GM19239 (cell line): ENCODE measurements around the gene RNF44.
"Not testable (repeated sequence)": the region's sequence is repeated elsewhere in the genome, so short reads cannot be mapped to it uniquely, and the experiment has no call there.

ENCODE experiments used
- DNase-seq: peaks from one replicate; pipeline ENCODE4 v3.0.0; 2011; ENCODE audit warnings: low spot score; ENCODE audit not compliant: insufficient read length
- FAIRE-seq: peaks from 2 replicates; lab custom pipeline; 2011; peaks lifted over from hg19 to GRCh38; lab: Jason Lieb, UNC

Gene RNF44

GRCh38 chr5:176489077-176489476, 48.1 kb downstream of the RNF44 start:
- no peak for DNase-seq
- FAIRE-seq = no peak

DNA sequence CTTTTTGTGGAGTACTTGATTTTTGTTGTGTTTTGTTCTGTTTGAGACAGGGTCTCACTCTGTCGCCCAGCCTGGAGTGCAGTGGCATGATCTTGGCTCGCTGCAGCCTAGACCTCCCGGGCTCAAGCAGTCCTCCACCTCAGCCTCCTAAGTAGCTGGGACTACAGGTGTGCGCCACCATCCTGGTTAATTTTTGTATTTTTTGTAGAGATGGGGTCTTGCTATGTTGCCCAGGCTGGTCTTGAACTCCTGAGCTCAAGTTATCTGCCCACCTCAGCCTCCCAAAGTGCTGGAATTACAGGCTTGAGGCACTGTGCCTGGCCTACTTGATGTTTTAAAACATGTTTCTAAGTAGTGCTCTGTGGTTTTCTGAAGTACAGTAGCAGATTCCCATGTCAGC, 50.0 kb downstream of the RNF44 start:
- DNase-seq, FAIRE-seq: not testable (repeated sequence)

DNA sequence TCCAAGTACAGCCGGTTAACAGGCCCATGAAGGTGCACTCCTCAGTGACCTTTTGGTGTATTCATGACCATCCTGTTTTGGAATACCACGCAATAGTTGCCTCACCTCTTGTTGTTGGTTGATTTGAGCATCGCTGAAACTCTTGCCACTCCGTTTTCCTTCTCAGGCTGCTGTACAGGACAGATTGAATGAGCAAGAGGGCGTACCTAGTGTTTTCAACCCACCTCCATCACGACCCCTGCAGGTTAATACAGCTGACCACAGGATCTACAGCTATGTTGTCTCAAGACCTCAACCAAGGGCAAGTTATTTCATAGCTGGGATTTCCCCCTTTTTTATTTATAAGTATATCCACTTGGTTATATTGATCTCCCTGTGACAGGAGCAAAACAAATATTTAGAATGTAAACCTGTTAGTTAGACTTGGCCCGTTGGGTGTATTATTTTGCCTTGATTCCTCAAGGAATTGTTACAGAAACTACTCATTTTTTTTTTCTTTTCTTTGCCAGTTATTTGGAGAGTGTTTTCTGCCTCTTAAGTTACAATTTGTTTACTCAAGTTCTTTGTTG, 50.9 kb downstream of the RNF44 start:
- DNase-seq = no peak
- FAIRE-seq = no peak

DNA sequence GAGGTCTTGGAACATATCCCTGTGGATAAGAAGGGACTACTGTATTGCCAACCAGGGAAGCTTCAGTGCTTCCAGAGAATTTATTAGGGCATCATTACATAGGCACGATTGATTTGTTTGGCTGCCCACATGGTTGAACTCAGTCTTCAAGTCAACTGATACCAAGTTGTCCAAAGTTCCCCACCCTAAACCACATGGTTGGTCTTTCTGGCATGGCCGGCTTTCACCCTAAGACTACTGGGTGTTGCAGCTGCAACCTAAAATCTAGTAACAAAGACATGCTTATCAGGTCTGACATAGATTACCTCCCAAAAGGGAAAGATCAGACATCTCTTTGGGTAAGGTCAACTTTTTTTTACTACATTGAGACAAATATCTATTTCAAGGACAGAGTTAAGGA, 52.0 kb downstream of the RNF44 start:
- FAIRE-seq (no peak), DNase-seq (no peak)

DNA sequence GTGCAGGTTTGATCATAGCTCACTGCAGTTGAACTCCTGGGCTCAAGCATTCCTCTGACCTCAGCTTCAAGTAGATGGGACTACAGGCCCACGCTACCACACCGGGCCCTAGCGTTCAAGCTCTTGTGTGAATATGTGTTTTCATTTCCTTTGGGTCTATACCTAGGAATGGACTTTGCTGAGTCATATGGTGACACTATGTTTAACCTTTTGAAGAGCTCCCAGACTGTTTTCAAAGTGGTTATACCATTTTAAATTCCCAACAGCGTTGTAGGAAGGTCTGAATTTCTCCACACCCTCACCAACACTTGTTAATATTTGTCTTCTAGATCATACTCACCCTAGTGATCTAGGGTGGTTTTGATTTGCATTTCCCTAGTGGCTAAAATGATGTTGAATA, 55.5 kb downstream of the RNF44 start:
- DNase-seq (no peak), FAIRE-seq (no peak)
